PC-3 (cell line): ENCODE results near the gene SFSWAP.

Experiments used
- EZH2 ChIP-seq: fragments of 300-600 bp; sonication (generic); IDR thresholded peaks from one replicate; pipeline ENCODE4 v1.6.1; 2017; ENCODE audit warnings: antibody characterized with exemption, mild to moderate bottlenecking, low read length; ENCODE audit not compliant: unreplicated experiment
- EZH2phosphoT487 ChIP-seq: fragments of 300-600 bp; sonication (generic); IDR thresholded peaks from 2 replicates; pipeline ENCODE4 v1.6.1; 2018; ENCODE audit warnings: mild to moderate bottlenecking, antibody characterized with exemption, low read length, borderline replicate concordance
- TF ChIP-seq, protein P1 (sequence below): fragments of 300-600 bp; sonication (generic); conservative IDR thresholded peaks from 2 replicates; pipeline ENCODE4 v1.5.1; 2017; ENCODE audit warnings: antibody characterized with exemption, low read depth, mild to moderate bottlenecking, low read length

- TF ChIP-seq EZH2 (no peak), EZH2phosphoT487 (no peak)
- TF ChIP-seq, protein P1, sequence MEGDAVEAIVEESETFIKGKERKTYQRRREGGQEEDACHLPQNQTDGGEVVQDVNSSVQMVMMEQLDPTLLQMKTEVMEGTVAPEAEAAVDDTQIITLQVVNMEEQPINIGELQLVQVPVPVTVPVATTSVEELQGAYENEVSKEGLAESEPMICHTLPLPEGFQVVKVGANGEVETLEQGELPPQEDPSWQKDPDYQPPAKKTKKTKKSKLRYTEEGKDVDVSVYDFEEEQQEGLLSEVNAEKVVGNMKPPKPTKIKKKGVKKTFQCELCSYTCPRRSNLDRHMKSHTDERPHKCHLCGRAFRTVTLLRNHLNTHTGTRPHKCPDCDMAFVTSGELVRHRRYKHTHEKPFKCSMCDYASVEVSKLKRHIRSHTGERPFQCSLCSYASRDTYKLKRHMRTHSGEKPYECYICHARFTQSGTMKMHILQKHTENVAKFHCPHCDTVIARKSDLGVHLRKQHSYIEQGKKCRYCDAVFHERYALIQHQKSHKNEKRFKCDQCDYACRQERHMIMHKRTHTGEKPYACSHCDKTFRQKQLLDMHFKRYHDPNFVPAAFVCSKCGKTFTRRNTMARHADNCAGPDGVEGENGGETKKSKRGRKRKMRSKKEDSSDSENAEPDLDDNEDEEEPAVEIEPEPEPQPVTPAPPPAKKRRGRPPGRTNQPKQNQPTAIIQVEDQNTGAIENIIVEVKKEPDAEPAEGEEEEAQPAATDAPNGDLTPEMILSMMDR: no peak
Observed at GRCh38 chr12:131700271-131700670, 10.6 kb upstream of the SFSWAP start.
